HG02840 (cell line): ENCODE results near the gene MFN2.
"Not testable (repeated sequence)": the region's sequence is repeated elsewhere in the genome, so short reads cannot be mapped to it uniquely, and the experiment has no call there.

ENCODE experiments used
- ATAC-seq: cut with Tn5 transposase; IDR thresholded peaks from one replicate; pipeline ENCODE4 v1.9.1; 2021; ENCODE audit warnings: mild to moderate bottlenecking, moderate library complexity, moderate number of reproducible peaks; ENCODE audit not compliant: unreplicated experiment, low FRiP score

The MFN2 gene

DNA sequence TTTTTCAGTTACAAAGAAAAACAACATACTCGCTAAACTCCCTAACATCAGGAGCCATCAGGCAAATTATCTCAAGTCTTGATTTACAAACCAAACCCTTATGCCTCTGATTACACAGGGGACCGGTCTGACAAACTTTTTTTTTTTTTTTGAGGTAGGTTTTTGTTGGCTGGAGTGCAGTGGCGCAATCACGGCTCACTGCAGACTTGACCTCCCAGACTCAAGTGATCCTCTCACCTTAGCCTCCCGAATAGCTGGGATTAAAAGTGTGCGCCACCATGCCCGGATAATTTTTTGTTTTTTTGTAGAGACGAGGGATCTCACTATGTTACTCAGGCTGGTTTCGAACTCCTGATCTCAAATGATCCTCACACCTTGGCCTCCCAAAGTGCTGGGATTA, 35.3 kb downstream of the MFN2 start:
- ATAC-seq, result no peak

DNA sequence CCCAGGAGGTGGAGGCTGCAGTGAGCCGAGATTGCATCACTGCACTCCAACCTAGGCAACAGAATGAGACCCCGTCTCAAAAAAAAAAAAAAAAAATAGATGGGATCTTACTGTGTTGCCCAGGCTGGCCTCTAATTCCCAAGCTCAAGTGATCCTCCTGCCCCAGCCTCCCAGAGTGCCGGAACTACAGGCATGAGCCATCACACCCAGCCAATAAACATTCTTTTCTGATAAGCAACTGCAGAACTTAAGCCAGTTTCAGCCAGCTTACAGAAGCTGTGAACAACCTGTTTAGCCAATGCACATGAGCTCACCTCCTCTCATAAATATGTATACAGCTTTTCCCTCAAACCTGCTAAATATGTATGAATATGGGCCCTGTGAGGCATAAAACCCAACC, 35.9 kb downstream of the MFN2 start:
- no peak for ATAC-seq

DNA sequence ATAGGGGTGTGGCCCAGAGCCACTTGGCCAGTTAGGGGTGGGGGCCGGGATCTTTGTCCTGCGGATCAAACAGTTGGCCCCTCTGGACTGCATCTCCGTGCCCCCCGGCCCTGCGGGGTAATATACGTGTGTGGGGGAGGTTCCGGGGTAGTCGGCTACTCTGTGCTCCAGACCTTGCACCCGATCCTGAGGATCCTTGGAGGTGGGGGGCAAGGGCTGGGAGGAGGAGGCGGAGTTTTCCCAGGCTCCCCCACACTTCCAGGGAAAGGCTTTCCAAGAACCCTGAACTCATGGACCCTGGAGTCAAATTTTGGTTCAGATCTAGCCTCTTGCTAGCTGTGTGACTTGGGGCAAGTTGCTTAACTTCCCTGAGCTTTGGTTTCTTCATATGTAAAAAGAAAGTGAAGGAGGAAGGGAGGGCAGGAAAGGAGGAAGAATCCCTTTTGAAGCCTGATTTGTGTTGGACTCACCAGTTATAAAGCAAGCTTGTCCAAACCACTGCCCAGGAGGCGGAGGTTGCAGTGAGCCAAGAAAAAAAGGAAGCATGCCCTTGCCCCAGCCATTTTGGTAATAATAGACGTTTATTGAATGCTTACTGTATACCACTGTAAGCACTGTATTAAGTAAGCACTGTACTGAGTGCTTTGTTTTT, 39.7 kb downstream of the MFN2 start:
- ATAC-seq, result no peak

DNA sequence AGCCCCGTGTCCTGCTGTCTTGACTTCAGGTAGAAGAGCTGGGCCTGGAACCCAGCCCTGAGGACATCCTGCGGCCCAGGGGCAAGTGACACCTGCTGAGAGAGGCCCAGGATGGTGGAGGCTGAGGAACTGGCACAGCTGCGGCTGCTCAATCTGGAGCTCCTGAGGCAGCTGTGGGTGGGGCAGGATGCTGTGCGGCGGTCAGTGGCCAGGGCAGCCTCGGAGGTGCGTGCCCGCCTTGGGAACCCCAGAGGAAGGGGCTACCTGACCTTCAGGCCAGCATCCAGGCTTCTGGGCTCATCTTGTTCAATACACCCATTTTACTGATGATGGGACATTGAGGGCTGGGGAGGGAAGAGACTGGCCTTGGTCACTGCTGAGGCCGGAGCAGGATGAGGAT, 41.4 kb downstream of the MFN2 start:
- no peak for ATAC-seq

DNA sequence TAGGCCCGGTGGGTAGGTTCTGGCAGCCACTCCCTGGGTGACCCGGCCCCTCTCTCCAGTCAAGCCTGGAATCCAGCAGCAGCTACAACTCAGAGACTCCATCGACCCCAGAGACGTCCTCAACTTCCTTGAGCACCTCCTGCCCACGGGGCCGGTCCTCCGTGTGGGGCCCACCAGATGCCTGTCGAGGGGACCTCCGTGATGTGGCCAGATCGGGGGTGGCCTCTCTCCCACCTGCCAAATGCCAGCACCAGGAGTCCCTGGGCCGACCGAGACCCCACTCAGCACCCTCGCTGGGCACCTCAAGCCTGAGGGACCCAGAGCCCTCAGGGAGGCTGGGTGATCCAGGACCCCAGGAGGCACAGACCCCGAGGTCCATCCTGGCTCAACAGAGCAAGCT, 41.8 kb downstream of the MFN2 start:
- no peak for ATAC-seq

DNA sequence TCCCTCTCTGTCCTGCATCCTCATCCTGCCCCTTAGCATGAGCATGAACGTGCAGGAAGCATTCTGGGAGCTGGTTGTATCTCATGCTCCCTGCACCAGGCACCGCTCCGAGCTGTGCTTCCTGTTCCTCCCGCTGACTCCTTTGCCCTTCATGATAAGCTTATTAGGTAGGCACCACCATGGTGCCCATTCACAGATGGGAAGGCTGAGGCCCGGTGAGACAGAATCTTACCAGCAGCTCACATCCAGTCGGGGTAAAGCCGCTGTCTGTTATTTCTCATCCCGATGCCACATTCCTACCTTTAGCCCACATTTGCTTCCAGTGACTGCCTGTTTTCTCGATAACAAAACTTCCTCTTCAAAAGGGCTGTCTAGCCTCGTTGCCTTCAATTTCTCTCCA, 46.3 kb downstream of the MFN2 start:
- ATAC-seq, result no peak

DNA sequence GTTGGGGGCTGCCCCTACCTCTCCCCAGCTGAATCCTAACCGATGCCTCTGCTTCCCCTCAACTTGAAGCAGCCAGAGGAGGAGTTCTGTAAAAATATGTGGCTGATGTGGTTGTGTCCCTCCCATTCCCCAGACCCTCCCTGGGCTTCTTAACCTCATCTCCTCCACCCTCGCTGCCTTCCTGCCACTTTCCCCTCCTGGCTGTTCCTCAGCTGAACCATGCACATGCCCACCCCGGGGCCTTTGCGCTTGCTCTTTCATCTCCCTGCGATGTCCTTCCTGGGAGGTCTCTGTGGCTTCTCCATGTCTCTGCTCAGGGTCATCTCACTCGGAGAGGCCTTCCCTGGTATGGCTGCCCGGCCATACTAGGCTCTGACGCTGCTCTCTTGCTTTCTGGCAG, 48.0 kb downstream of the MFN2 start:
- ATAC-seq, result no peak

DNA sequence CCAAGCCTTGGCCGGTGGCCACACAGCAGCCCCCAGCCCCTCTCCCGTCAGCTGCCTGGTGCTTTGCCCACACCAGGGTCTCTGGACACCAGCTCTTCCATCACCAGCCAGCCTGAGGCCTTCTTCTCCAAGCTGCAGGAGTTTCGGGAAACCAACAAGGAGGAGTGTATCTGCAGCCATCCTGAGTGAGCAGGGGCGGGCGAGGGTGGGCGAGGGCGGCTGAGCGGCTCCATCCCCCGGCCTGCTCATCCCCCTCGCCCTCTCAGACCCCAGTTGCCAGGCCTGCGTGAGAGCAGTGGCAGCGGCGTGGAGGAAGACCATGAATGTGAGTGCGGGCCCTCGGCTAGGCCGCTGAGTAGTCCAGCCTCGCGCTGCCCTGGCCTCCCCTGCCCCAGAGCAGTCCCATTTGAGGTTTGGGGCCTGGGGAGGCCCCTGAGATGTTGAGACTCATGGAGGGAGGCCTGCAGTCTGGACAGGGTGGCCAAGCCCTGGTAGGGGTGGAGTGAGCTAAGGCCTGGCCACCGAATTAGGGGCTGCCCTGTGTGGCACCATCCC, 48.8 kb downstream of the MFN2 start:
- ATAC-seq, result no peak

DNA sequence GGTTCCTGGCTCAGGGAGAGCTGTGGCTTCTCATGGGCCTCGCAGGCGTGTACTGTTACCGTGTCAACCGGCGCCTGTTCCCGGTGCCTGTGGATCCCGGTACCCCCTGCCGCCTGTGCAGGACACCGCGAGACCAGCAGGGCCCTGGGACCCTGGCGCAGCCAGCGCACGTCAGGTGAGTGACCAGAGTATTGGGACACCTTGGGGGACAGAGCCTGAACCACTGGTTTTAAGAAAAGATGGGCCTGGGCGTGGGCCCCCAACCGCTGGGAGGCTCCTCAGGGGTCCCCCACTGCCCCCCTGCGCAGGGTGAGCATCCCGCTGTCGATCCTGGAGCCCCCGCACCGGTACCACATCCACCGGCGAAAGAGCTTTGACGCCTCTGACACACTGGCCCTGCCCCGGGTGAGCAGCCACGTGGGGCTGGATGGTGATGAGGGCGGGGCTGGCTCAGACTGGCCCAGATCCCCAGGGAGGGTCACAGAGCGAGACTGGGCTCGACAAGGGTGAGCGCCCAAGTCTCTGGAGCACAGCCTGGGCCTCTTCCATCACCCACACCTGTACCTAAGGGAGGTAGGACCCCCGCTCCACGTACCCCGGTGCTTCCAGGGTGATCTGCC, 49.6 kb downstream of the MFN2 start:
- no peak for ATAC-seq

DNA sequence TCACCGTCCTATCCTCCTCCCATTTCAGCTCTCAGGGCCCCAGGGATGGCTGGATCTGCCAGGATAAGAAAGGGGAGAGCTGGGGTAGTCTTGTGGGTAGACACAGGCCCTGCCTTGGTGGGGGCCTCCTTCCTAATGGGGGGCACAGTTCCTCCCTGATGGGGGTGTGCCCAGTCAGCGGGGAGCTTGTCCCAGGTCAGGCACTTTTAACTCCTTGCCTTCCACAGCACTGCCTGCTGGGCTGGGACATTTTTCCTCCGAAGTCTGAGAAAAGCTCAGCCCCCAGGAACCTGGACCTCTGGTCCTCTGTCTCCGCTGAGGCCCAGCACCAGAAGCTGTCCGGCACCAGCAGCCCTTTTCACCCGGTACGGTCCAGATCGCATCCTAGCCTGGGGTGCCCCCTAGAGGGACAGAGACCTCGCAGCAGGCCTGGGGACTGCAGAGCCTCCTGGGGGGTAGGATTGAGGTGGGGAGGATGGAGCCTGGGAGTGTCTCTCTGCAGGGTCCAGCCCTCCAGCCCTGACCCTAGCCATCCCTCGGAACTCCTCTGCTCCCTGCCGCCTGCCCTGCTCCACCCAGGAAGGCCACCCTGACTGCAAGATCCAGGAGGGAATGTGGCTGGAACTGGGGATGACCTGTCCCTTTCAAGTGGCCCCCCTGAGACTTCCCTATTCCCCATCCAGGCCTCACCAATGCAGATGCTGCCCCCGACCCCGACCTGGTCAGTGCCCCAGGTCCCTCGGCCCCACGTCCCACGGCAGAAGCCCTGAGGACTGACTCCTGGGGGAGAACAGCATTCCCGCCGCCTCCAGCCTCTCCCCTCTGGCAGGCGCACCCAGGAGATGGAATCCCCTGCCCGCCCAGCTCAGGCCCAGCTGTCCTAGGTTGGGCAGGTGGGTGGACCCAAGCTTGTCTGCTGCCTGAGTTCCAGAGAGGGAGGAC, 51.1 kb downstream of the MFN2 start:
- ATAC-seq, result no peak

DNA sequence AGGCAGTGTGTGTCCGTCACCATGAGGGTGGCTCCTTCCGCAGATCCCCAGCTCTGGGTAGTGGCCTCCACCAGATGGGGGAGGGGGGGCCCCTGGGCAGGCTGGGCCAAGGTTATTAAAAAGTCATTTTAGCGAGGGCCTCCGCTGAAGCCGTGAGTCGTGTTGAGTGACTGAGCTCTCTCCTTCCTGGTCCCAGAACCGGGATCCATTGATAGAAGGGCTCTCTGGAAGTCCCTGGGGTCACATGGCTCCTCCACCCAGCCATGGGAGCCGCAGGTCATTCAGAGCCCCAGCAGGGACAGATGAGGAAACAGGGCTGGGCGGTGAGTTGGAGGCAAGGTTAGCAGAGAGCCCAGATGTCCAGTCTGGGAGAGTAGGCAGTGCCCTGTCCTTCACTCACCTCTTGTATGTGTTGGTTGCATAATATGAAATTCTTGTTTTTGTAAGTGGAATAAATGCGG, 51.9 kb downstream of the MFN2 start:
- ATAC-seq, result no peak

DNA sequence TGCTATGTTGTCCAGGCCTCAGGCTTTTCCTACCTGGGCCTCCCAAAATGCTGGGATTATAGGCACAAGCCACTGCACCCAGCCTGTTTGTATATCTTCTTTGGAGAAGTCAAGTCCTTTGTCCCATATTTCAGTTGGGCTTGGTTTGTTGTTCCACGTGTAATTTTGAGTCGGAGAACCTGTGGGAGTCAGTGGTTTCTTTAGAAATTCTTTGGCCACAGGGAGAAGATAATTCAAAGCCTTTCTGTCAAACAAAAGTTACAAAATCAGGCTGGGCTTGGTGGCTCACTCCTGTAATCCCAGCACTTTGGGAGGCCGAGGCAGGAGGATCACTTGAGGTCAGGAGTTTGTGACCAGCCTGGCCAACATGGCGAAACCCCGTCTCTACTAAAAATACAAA, 53.2 kb downstream of the MFN2 start:
- not testable (repeated sequence) for ATAC-seq

DNA sequence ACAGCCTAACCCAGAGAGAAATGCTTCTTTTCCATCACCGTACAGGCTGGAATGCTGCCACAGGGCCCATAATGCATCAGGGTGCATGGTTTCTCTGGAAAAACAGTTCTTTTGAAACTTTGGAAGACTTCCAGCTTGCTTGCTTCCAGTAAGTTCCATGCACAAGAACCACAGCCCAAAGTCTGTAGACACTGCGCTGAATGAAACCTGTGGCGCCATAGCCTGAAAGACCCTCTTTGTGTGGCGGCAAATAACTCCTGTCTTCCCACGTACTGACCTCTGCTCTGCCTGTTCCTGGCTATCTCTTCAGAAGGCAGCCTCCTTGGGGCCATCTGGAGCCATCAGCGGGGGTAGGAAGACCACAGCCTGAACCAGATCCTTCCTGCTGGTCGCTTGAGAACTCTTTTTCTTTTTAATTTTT, 54.1 kb downstream of the MFN2 start:
- ATAC-seq, result no peak

DNA sequence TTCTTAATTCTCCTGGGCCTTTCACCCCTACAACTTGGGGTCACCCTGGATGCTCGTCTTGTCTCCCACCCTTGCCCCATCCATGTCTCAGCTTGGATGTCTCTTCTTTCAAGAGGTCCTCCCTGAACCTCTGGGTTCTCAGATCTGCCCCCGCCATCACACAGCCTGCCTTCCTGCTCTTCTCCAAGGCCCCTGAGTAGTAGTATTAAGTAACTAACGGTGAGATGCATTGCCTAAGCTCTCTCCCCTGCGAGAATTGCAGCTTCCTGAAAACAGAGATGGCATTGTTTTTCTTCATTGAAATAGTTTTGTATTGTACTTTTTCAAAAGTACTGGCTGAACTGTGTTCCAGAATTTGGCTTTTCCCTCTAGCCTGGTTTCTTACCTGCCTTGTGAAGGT, 55.1 kb downstream of the MFN2 start:
- no peak for ATAC-seq

DNA sequence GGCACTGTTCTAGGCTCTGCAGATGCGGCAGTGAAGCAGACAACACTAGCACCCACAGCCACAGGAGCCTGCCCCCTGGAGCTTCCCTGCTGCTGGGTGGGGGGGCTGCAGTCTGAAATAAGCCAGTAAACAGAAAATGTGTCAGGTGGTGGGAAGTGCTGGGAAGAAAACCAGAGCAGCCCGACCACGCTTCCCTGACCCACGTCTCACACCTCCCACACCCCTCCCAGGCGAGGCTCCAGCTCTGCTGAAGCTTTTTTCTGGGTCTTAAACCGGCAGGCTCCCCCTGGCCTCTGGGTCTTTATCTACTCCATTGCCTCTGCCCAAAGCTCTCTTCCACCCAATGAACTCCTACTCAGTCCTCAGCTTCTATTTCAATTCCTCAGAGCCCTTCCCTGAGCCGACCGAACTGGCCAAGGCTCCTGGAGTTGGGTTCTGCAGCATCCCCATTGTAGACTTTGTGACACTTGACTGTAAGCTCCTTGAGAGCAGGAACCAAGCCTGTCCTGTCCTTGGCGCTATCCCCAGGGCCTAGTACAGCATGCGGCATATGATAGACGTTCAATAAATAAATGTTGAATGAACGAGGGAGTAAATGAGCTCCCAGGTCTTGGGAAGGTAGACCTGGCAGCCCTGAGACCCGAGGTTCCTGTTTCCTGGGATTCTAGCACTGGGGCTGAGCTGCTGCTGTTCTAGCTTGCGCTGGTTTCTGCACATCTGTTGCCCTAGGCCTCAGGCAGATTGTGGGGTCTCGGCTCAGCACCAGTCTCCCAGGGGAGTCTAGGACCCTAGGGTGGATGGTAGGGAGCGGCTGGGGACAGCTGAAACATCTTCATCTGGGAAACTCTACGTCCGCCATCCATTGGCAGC, 57.5 kb downstream of the MFN2 start:
- no peak for ATAC-seq

DNA sequence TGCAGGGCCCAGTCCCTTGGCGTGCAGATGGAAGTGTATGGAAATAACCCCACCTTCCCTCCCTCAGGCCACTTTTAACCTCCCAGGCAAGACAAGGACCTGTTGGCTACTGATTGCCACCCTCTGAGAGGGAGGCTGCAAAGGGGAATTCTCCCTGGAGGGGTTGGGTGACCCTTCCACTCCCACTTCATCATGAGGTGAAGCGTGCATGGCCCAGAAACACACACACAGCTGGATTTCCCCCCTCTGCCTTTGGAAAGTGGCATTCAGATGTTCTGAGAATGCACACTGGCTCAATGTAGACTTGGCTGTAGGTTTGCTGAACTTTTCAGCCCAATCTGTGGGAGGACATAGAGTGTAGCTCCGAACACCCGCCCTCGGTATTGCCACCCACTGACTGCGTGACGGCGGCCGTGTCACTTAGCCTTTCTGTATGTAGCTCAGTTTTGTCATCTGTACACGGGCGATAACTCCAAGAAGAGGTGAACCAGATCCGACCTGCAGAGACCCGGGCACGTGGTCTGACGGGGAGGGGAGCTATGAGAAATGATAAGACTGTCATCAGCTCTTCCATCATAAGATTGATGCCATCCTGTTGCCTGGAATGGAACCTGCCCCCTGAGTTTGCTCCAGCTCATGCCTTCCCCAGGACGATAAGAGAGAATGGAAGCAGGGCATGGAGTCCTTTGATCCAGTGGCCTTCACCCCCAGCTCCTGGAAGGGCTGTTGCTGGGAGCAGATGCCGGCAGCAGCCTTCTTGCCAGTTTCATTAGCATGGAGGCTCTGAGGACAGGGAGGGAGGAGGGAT, 58.3 kb downstream of the MFN2 start:
- no peak for ATAC-seq

DNA sequence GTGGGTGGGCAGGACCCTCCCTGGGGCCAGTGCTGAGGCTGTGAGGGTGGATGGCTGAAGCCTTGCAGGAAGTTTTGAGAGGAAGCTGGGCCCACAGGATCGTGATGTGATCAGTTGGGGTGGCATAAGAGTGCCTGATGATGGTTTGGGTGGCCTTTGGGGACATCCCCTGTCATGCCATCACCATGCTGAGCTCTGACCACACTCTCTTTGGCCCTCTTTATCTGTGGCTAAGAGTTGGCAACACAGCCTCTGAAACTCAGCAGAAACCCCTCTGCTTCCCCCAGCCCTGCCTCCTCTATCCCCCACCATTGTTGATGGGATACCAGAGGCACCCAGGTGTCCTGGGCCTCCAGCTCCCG, 58.9 kb downstream of the MFN2 start:
- no peak for ATAC-seq

DNA sequence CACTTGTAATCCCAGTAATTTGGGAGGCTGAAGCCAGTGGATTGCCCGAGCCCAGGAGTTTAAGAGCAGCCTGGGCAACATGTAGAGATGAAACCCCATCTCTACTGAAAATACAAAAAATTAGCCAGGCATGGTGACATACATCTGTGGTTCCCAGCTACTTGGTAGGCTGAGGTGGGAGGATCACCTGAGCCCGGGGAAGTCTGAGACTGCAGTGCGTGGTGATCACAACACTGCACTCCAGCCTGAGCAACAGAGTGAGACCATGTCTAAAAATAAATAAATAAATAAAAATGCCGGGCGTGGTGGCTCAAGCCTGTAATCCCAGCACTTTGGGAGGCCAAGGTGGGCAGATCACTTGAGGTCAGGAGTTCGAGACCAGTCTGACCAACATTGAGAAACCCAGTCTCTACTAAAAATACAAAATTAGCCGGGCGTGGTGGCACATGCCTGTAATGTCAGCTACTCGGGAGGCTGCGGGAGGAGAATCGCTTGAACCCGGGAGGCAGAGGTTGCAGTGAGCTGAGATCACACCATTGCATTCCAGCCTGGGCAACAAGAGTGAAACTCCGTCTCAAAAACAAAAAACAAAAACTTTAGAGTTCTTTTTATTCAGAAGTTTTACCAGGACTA, 59.7 kb downstream of the MFN2 start:
- ATAC-seq, result peak; percentile 34

DNA sequence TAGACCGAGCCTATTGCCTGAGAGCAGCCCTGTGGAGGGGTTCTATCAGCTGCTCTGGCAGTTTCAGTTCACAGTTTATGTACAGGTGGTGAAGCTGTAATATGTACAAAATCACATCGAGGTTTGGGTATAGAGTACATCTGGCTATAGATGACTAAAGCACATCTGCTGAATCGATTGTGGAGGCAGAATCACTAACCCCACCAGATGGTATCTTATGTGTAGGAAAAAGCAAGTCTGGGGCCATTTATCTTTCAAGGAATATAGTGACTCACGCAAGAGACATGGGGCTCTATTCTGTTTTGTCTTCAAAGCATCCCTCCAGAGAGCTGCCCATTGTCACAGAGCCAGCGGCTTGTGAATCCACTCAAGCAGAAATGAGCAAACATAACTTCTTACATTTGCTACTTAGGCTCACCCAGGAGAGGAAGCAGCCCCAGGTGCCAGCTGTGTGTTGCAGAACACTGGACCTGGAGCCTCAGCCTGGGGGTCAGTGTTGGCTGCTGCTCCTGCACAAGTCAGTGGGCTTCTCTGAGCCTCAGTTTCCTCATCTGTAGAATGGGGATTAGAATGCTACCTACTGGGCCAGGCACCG, 60.3 kb downstream of the MFN2 start:
- ATAC-seq, result peak; percentile 60
